HuH-7.5 (cell line): ENCODE data around the gene TANC1.

Experiments used
- DNase-seq: peaks from one replicate; pipeline ENCODE4 v3.0.0; 2011; ENCODE audit warnings: low spot score

Gene TANC1

DNA sequence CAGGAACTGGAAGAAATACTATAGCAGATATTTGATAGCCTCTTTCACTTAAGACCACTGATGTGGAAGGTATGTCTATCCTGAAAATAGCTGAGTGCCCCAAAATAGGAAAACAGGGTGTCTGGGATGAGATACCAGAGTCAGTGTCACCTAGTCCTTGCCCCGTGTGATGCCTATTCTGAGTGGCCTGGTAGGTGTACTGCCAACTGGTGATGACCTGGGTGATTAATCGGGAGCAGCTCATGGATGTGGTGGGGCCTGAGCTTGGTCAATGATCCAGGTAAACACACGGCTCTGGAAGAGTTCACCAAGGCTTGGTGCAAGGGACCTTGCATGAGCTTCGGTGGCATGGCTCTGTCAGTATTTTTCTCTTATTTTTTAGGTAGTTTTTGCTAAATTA, 95.2 kb downstream of the TANC1 start:
- no peak for DNase-seq

DNA sequence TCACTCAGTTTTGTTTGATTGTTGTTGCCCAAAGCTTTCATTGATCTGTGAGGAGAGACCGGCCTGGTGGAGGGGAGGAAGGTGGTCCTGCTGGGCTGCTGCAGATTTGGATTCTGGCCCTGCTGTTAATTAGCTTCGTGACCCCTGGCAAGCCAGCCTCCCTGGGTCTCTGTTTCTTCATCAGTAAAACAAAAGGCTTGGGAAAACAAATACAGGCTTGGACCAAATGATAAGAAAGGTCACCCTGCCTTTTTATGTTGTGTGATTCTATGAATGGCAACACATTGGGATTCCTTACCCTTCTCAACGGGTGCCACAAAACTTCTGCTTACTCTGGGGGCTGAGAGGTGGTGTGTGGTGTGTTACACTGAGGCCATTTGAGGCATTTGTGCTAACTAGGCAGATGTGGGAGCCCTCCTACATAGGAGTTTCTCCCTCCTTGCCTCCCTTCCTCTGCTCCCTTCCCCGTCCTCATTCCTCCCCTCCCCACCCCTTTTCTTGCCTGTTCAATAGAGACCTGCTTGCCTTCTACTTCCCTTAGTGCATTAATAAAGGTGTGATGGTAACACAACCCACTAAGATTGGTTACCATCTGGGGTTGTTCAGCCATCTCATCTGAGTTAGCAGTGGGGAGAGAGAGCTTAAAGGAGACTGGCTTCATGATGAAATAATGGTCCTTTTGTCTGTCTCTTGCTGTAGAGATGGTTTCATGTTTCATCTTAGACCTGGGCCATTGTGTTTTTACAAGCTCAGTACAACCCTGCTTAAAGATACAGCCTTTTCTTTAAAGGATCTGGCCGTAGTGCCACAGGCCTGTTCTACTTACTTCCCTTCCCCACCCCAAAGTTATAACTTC, 96.2 kb downstream of the TANC1 start:
- DNase-seq, result peak; percentile 46

DNA sequence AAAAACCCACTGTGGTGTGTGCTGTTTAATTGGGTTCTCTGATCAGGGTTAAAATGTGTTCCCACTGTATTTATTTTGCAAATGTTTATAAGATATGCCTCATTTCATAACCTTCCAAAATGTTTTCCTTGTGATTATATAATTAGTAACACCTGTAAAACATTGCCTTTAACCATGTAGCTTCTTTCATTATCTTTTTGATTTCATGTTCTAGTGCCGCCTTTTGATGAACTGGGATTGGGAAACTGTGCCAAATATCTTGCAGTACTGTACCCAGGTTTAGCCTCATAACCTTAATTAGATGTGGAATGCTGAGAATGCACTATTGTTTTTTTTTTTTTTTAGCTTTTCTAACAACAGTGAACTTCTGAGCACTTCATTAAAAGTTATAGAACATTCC, 96.9 kb downstream of the TANC1 start:
- no peak for DNase-seq

DNA sequence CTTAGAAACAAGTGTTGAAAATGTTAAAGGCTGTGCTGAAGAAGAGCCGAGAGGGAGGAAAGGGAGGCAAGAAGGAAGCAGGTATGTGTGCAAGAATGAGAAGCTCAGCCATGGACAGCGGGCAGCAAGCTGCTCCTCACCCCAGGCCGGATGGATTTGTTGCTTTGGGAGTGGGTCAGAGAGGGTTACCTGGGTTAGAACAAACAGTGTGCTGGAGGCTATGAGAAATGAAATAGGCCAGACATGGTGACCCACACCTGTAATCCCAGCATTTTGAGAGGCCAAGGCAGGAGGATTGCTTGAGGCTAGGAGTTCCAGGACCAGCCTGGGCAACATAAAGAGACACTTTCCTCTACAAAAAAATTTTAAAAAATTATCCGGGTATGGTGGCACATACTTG, 97.5 kb downstream of the TANC1 start:
- DNase-seq, result no peak

DNA sequence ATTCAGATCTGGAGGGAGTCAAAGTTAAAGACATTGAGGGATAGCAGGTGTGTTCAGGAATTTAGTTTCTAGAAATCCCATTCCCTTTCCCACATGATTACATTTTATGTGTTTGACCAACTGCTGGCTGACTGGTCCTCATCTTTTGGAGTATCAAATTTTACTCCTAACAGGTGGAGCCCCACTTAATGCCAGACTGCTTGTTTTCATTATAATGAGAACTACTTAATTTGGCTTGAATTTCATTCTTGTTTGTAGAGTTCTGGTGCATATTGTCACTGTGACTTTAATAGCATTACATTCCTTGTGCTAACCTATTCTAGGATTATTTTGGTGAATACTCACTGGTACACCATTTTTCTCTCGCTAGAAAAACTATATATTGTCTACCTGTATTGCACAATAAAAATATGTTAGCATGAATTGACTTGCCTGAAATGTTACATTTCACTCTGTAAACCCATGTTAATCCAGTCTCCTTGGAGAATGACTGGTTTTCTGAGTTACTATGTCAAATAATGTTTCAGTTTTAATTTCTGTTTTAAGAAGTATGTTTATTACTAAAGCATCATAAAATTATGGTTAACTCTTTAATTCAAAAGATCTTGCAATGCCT, 98.2 kb downstream of the TANC1 start:
- DNase-seq, result no peak

DNA sequence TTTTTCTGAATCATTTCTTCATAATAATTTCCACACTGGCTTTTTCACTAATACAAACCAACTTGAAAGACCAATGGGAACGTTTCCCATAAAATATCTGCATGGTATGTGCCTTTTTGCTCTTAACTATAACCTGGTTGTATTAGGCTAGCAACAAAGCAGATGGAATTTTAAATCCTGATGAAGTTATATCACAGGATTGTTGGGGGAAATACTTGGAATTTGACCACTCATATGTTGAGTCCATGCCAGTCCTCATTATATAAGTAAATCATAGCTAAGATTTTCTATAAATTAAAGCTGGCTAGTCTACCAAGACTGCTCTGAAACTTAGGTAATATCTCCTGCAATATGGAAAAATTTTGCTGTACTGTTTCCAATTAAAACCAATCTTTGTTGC, 99.5 kb downstream of the TANC1 start:
- DNase-seq, result no peak

DNA sequence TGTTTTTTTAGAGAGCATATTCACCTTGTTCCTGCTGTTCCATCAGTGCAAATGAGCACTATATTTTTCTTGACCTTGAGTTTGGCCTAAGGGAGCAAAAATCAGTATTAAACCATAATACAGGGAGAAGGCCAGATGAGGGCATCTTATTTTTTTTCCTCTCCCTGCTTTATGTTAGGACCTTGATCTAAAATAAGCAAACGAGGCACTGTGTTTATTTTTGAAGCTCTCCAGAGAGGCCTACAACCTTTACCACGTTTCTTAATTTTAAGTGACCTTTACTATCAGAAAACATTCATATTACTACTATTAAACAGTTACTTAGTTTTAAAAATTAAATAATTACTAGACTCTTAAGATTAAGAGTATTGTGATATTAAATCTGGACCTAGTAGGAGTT, 100.8 kb downstream of the TANC1 start:
- DNase-seq, result no peak

DNA sequence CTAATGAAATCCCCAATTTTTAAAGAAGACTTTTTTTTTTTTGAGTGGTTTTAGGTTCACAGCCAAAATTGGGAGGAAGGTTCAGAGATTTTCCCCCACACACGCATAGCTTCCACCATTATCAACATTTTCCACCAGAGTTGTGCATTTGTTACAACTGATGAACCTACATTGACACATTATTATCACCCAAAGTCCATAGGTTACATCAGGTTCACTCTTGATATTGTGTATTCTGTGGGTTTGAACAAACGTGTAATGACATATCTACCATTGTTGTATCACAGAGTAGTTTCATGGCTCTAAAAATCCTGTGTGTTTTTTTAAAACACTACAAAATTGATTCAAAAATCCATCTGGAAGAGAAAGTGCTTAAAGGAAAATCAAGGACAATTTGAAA, 101.8 kb downstream of the TANC1 start:
- DNase-seq, result no peak

DNA sequence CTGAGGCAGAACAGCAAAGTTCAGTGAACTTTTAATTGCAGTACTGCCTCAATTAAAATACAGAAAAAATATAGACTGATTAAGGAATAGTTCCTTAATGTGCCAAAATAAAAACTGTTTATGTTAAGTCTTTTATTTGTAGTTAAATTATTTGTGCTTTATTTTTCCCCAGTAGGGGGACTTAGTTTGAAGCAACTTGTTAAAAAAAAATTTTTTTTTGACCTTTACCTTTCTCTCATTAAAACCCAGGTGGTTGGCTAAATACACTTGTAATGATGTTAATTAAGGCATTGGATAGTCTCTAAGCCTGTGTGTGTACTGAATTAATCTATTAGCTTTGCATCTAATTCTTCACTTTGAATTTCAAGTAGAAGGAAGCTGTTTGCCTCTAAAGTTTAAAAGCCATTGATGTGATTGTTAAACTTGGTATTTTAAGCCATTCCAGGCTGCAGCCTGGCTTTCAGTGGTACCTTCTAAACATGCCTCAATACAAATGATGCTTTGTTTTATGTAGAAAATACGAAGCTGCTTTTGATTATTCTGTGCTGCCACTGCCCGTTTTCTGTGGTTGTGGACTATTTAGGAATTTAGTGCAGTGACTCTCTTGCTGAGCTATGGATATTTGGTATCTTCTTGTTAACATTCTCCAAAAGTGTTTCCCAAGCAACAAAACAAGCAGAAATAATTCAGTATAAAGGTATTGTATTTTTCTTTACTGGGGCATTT, 102.9 kb downstream of the TANC1 start:
- DNase-seq, result no peak

DNA sequence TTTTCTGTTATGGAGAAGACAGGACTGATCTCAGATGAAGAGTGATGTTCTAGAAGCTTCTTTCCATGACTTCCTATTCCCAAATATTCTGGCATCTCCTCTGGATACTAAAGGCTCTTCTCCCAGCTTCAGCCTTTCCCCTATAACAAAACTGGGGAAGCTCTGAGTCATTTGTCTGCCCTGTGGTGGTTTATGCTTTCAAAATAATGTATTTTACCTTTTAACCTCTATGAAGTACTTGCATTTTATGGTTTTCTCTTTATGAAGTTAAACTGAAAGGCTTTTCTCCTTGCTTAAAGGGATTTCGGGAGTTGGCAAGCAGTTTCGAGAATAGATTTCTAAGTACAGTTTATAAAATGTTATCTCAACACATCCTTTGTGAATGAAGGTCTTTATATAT, 104.4 kb downstream of the TANC1 start:
- DNase-seq, result no peak

DNA sequence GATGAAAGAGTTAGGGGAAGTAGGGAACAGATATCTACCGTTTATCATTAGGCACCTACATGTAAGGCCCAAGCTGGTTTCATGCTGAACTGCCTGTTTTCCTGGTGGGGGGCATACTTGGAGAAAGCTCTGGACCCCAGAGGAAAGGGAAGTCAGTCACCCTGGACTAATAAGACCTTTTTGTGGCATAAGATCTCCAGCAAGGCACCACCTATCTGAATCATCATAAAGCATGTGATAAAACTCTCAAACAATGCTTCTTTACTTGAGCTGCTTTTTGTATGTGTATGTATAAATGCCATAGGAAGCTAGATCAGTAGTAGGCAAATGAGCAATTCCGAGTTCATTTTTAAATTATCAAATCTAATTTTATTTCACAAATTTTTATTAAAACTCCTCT, 104.8 kb downstream of the TANC1 start:
- DNase-seq, result no peak

DNA sequence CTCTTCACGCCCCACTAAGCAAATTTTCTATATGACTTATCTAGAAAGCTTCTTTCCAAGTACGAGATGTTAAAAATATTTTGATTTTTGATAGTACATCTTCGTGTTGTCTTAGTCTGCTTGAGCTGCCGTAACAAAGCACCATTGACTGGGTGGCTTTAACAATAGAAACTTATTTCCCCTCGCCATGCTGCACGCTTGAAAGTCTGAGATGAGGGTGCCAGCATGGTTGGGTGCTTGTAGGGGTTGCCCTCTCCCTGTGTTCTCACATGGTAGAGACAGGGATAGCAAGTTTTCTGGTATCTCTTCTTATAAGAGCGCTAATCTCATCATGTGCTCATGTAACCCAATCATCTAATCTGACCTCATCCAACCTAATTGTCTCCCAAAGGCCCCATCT, 106.2 kb downstream of the TANC1 start:
- no peak for DNase-seq

DNA sequence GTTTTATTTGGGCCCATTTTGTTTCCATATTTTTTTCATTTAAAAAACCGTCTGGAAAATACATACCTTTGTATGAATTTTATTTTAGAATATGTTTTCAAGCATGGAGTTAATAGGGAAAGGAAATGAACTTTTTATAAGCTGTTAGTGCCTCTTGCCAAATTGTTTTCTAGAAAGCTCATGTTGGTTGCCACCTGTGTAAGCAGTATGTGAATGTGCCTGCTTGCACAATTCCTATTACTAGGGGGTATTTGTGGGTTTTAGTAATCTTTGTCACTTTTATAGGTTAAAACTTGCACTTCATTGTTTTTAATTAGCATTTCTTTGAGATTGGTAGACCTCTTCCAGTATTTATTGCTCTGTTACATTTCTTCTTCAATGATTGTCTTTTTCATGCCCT, 107.3 kb downstream of the TANC1 start:
- DNase-seq, result no peak

DNA sequence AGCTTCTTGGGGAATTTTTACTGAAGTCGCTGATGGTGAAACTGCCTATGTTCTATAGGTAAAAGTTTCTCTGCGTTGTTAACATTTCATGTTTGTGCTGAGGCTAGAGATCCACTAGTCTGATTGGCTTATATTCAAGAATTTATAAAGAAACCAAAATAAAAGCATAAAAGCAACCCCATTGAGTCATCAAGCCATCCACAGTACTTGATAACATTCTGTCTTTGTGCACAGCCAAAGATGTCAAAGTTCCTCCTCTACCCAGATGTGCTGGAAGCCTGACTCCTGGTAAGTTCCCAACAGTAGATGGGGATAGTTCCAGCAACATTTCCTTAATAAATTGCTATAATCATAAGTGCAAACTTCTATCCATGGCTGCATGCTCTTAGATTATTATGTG, 107.8 kb downstream of the TANC1 start:
- no peak for DNase-seq

DNA sequence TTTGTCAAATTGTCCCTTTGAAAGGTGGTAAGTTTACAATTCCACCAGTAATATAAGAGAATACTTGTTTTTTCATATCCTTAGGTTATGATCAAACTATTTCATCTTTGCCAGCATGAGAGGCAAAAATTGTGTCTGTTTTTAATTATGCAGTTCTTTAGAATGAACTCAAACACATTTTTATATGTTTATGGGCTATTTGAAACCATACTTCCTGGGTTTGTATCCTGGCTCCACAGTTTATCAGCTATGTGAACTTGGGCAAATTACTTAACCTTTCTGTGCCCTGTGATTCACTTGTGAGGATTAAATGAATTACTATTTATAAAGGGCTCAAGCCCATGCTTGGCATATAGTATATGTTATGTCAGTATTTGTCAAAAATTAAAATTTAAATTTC, 109.4 kb downstream of the TANC1 start:
- no peak for DNase-seq

DNA sequence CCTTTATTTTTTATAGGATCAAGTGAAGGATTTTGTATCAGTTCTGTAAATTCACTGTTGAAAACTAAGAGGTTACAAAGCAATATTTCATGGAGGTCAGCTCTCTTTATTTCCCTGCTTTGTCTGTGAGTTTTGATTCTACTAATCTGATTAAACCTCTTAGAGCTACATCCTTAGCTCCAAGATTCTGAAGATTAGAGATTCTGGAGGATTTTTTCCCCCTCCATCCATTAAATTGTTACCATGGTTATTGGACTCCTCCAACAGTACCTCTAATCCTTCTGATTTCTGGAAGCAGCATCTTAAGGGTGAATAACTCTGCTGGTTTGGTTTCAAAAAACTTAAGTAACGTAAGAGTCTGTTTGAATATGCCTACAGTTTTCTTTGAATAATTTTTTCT, 110.0 kb downstream of the TANC1 start:
- DNase-seq, result no peak

DNA sequence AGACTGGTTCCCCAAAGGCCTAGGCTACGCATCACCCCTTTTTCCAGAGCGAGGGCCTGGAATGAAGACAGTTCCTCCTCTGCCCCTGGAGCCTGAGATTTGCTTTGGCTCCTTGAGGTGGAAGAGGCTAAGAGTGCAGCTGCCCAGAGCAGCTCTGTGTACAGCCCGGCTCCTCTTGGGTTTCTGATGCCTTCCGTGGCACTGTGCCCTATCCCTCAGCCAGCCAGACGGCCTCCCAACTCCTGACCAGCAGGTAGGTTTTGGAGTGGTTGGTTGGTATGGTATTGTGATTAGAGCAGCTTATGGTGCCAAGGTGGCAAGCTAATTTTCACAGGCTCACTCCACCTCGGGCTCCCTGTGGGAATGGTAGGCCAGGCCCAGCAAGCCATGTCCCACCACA, 112.2 kb downstream of the TANC1 start:
- DNase-seq, result no peak

DNA sequence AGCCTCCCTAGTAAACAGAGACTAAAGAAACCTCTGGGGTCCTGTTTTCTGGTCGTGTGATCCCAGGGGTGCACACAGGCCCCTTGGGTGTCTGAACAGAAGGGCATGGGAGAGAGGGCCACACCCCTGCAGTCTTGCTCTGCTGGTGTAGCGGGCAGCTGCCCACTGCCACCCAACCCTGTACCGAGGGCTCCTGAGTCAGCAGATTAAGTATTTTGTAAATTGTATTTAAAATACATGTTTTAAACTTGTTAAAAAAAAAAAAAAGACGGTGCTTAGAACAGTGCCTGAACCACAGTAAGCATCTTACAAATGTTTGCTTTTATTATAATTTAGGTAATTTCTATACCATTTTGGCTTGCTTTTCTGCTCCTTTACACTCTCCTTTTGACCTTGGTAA, 113.7 kb downstream of the TANC1 start:
- no peak for DNase-seq

DNA sequence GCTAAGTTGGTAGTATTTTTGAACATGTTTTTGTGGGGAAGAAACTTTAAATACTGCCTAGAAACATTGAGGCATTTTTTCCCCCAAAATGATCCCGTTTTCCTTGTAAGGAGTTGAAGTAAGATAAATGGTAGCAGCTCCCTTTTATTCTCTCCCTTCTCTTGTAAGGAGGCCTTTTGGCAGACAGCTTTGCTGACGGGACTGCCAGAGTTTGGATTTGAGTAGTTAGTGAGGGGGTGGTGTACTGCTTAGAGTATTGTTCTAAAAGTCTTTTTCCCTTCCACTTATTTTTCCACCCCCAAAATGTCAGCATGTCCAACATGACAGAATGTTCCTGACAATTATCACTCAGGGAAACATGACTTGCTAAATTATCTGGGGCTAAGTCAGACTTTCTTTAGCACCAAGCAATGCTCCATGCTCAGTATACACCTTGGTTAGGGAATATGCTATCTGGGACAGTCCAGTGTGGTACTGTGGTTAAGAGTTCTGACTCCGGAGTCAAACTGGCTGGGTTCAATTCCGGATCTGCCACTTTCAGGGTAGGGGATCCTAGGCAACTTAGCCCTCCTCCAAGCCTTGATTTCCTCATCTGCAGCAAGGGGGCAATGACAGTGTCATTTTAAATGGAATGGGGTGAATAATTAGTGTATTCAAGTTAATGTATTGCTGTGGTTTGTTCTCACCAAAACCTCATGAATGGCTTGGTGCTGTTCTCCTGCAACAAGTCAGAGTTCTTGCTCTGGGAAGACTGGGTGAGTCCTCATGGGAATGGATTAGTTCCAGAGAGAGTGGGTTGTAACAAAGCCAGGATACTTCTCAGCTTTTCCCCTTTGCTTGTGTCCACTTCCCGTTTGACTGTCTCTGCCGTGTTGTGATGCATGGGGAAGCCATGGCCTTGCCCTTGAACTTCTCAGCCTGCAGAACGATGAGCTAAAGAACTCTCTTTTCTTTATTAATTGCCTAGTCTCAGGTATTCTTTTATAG, 116.2 kb downstream of the TANC1 start:
- no peak for DNase-seq

DNA sequence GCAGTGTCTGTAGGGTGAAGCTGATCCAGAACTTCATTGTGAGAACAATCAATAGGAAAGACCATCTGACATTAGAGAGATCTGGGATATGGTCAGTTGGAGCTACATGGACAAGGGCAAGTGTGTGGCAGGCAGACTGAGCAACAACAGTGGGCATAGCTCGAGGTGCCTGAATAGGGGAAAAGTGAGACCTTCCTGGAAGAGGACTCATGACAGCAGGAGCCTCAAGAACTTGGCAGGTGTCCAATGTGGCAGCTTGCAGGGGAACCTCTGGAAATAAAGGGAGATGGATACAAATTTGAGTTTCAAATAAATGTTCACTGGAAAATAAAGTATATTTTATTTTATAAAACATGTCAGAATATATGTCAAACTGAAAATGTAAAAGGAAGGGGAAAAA, 117.9 kb downstream of the TANC1 start:
- no peak for DNase-seq

DNA sequence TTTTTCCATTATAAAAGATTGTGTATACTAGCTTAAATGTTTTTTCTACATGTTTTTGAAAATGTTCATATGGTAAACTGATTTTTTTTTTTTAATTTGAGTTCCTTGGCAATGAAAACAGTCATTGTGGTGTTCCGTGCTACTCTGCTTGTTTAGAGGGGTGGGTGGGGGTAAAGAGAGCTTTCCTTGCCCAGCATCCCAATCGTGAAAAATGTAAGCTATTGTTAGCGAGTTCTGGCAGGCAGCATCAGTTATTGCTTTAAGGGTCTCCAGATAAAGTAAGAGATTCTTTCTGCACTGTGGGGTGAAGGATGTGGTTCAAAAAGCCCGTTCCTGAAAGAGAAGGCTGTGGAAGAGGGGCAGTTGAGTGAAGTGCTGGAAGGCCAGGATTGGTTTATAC, 118.4 kb downstream of the TANC1 start:
- DNase-seq, result no peak

DNA sequence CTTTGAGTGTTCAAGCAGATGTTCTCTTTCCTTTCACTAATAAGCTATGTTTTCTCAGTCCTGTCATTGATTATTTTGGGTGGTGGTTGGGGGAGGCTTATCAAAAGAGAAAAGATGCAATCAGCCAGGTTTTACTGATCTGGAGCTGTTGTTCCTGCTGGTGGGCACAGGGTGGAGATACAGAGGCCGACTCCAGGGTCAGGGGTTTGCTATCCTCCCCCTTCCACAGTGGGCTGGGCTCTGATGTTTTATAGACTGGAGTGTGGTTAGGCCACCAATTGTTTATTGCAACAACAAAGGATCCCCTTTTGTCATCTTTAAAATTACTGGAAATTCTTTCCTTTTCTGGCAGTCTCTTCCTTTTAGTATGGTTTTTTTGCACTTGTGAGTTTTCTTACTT, 120.5 kb downstream of the TANC1 start:
- DNase-seq, result no peak
